Measurements from ENCODE around the gene CAPN8. TPM values are rescaled to one million over a fixed set of nuclear protein-coding genes. Genes with fewer than 3 reads are reported as not detected.

CAPN8 gene
- total RNA-seq, 2 donors from 2014 or later, result 0.44 TPM; not detected in 1

- TF ChIP-seq, protein P1, sequence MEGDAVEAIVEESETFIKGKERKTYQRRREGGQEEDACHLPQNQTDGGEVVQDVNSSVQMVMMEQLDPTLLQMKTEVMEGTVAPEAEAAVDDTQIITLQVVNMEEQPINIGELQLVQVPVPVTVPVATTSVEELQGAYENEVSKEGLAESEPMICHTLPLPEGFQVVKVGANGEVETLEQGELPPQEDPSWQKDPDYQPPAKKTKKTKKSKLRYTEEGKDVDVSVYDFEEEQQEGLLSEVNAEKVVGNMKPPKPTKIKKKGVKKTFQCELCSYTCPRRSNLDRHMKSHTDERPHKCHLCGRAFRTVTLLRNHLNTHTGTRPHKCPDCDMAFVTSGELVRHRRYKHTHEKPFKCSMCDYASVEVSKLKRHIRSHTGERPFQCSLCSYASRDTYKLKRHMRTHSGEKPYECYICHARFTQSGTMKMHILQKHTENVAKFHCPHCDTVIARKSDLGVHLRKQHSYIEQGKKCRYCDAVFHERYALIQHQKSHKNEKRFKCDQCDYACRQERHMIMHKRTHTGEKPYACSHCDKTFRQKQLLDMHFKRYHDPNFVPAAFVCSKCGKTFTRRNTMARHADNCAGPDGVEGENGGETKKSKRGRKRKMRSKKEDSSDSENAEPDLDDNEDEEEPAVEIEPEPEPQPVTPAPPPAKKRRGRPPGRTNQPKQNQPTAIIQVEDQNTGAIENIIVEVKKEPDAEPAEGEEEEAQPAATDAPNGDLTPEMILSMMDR (conservative IDR thresholded peaks at IDR 0.05), result no peak
- Mint-ChIP-seq H3K9me3 (no peaks in the 10 kb centered on the region), H3K36me3 (ENCODE audit: low read depth) (no peaks in the 10 kb centered on the region), H3K4me3 (no peak overlapping the region), H3K27me3 (ENCODE audit: insufficient read depth) (peaks cover 19% of the 10 kb centered on the region), H3K4me1 (peaks cover 12% of the 10 kb centered on the region), H3K27ac (no peak overlapping the region)
- no peak overlapping the region for H3K27ac ChIP-seq (ENCODE audit: low read depth, low read length)
- no peaks in the 10 kb centered on the region for H3K4me1 ChIP-seq (ENCODE audit: control insufficient read depth, insufficient read depth, low read length)
- no peaks in the 10 kb centered on the region for H3K36me3 ChIP-seq (ENCODE audit: control insufficient read depth, insufficient read depth, low read length)
- H3K4me3 ChIP-seq (ENCODE audit: low read length), result no peak overlapping the region
- no peaks in the 10 kb centered on the region for H3K27me3 ChIP-seq (ENCODE audit: control insufficient read depth, insufficient read depth, low read length, poor library complexity, severe bottlenecking)
- peak; percentile 40 for DNase-seq
- H3K9ac ChIP-seq (ENCODE audit: extremely low read depth, low read length, poor library complexity, severe bottlenecking), result no peak overlapping the region
- H3K9me3 ChIP-seq (ENCODE audit: control insufficient read depth, low read length), result no peaks in the 10 kb centered on the region
- WGBS, 2 experiments (ENCODE audit: insufficient coverage in 1 of 2, insufficient read length in 1 of 2), result 72 to 85% methylated on average over 3 to 5 of the region's 5 CpGs
These were observed 35.0 kb upstream of the CAPN8 start for GRCh38 chr1:223700388-223700918.

DNA sequence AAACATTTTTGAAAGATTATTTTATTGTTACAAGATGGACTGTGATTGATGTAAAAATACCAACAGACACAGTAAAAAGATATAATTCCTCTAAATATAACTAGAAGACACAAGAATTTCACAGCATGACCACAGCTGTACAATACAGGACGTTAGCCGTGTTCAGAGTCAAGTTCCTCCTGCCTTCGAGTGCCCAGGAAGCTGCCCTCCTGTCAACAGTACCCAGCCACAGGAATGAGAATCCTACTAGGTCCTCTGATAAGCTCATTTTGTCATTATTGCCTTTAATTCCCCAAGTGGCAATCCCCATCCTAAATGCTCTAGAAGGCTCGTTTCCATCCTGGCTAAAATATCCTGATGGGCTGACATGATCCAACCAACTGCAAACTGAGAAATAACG, 30.4 kb upstream of the CAPN8 start:
- TF ChIP-seq, protein P1 (conservative IDR thresholded peaks at IDR 0.05), result no peak

GRCh38 chr1:223695014-223695548, 29.6 kb upstream of the CAPN8 start:
- TF ChIP-seq, protein P1 (conservative IDR thresholded peaks at IDR 0.05), result no peak
- H3K27ac ChIP-seq (ENCODE audit: low read depth, low read length), result no peak overlapping the region
- H3K9ac ChIP-seq (ENCODE audit: extremely low read depth, low read length, poor library complexity, severe bottlenecking), result no peak overlapping the region
- peaks cover 7% of the 10 kb centered on the region for H3K27me3 Mint-ChIP-seq (ENCODE audit: insufficient read depth)
- H3K4me1 Mint-ChIP-seq, result no peaks in the 10 kb centered on the region
- H3K4me1 ChIP-seq (ENCODE audit: control insufficient read depth, insufficient read depth, low read length), result no peaks in the 10 kb centered on the region
- H3K36me3 ChIP-seq (ENCODE audit: control insufficient read depth, insufficient read depth, low read length), result no peaks in the 10 kb centered on the region
- H3K4me3 Mint-ChIP-seq, result no peak overlapping the region
- no peak overlapping the region for H3K27ac Mint-ChIP-seq
- H3K9me3 ChIP-seq (ENCODE audit: control insufficient read depth, low read length), result no peaks in the 10 kb centered on the region
- WGBS, 2 experiments (ENCODE audit: insufficient coverage in 1 of 2, insufficient read length in 1 of 2), result 70 to 74% methylated on average over 3 to 8 of the region's 8 CpGs
- DNase-seq, result no peak
- no peaks in the 10 kb centered on the region for H3K36me3 Mint-ChIP-seq (ENCODE audit: low read depth)
- H3K27me3 ChIP-seq (ENCODE audit: control insufficient read depth, insufficient read depth, low read length, poor library complexity, severe bottlenecking), result no peaks in the 10 kb centered on the region
- H3K9me3 Mint-ChIP-seq, result no peaks in the 10 kb centered on the region
- no peak overlapping the region for H3K4me3 ChIP-seq (ENCODE audit: low read length)

More for the DNA sequence above, 30.4 kb upstream of the CAPN8 start:
- H3K27ac ChIP-seq (ENCODE audit: low read depth, low read length), result no peak overlapping the region
- H3K9ac ChIP-seq (ENCODE audit: extremely low read depth, low read length, poor library complexity, severe bottlenecking), result no peak overlapping the region
- H3K9me3 Mint-ChIP-seq, result no peaks in the 10 kb centered on the region
- no peaks in the 10 kb centered on the region for H3K27me3 ChIP-seq (ENCODE audit: control insufficient read depth, insufficient read depth, low read length, poor library complexity, severe bottlenecking)
- H3K4me3 ChIP-seq (ENCODE audit: low read length), result no peak overlapping the region
- DNase-seq, result no peak
- no peaks in the 10 kb centered on the region for H3K36me3 ChIP-seq (ENCODE audit: control insufficient read depth, insufficient read depth, low read length)
- H3K9me3 ChIP-seq (ENCODE audit: control insufficient read depth, low read length), result no peaks in the 10 kb centered on the region
- peaks cover 4% of the 10 kb centered on the region for H3K4me1 Mint-ChIP-seq
- peaks cover 8% of the 10 kb centered on the region for H3K27me3 Mint-ChIP-seq (ENCODE audit: insufficient read depth)
- no peak overlapping the region for H3K4me3 Mint-ChIP-seq
- H3K36me3 Mint-ChIP-seq (ENCODE audit: low read depth), result no peaks in the 10 kb centered on the region
- no peak overlapping the region for H3K27ac Mint-ChIP-seq
- 85 to 92% methylated on average over 5 of the region's 5 CpGs for WGBS, 2 experiments (ENCODE audit: insufficient coverage in 1 of 2, insufficient read length in 1 of 2)
- no peaks in the 10 kb centered on the region for H3K4me1 ChIP-seq (ENCODE audit: control insufficient read depth, insufficient read depth, low read length)

Data from endodermal cell (in vitro differentiated cells).